Thoracic aorta (tissue), 2 donors: Measurements from ENCODE around the gene ARFGEF2. TPM values are rescaled to one million over a fixed set of nuclear protein-coding genes. Genes with fewer than 3 reads are reported as not detected.
"Not testable (repeated sequence)": the region's sequence is repeated elsewhere in the genome, so short reads cannot be mapped to it uniquely, and the experiment has no call there.

Experiments
- ATAC-seq: fragments of 150-250 bp; one replicate; pipeline ENCODE4 v1.8.0; 2017; ENCODE audit warnings: low read depth; ENCODE audit not compliant: insufficient number of reproducible peaks, low FRiP score
- DNase-seq: peaks from one replicate; pipeline ENCODE4 v3.0.0-alpha.2; 2020; ENCODE audit warnings: low spot score
- H3K27ac ChIP-seq, 2 donors: fragments of 200-600 bp; sonication (generic); 1 replicate in 1 of 2; 2 replicates in 1 of 2; pipeline ENCODE4 v1.5.1; 2016; ENCODE audit warnings: mild to moderate bottlenecking in 2 of 2, moderate library complexity in 2 of 2
- H3K27me3 ChIP-seq: fragments of 200-600 bp; sonication (generic); replicated peaks from 2 replicates; pipeline ENCODE4 v1.6.0; 2016; ENCODE audit warnings: mild to moderate bottlenecking; ENCODE audit not compliant: insufficient read depth
- H3K36me3 ChIP-seq: fragments of 200-600 bp; sonication (generic); one replicate; pipeline ENCODE4 v1.5.1; 2016
- H3K4me1 ChIP-seq, 2 donors: fragments of 200-600 bp; sonication (generic); 1 replicate in 1 of 2; 2 replicates in 1 of 2; pipeline versions ENCODE4 v1.5.1 to v1.6.0; 2016; ENCODE audit warnings: low read depth in 2 of 2, mild to moderate bottlenecking in 1 of 2; ENCODE audit not compliant: control insufficient read depth in 1 of 2
- H3K4me3 ChIP-seq: fragments of 200-600 bp; sonication (generic); 2 replicates; pipeline ENCODE4 v1.5.1; 2016; ENCODE audit warnings: mild to moderate bottlenecking
- H3K9me3 ChIP-seq: fragments of 200-600 bp; sonication (generic); 2 replicates; pipeline ENCODE4 v1.5.1; 2016
- total RNA-seq, 2 donors: library from RNA; depleted of rRNA; stranded (reverse); fragments of >200 nt; gene quantifications; one replicate each; pipeline versions ENCODE4 v1.1.0 to v1.2.3, GENCODE V29; 2016
- TF ChIP-seq, protein P1 (sequence below): fragments of 200-600 bp; sonication (generic); IDR thresholded peaks from one replicate; pipeline ENCODE4 v1.5.1; 2019; ENCODE audit warnings: antibody characterized with exemption

Gene ARFGEF2
- total RNA-seq, 2 donors from 2014 or later = 25.9 to 37.2 TPM

DNA sequence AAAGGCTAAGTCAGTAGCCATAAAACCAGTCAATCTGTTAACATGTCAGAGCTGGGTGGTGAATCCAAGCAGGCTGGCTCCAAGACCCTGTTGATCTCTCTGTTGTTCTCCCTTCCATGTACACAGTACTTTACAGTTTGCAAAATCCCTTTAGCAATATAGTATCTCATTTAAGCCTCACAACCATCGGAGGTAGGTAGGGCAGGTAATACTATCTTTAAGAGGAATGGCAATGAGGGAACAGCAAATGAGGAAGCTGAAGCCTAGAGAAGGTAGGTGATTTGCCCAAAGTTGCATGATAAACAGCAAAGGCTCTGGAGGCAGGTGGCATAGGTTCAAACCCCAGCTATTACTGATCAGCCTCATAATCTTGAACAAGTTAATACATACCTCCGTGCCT is 34.7 kb upstream of the ARFGEF2 start:
- H3K9me3 ChIP-seq = no peaks in the 10 kb centered on the region
- no peak overlapping the region for H3K27ac ChIP-seq
- ATAC-seq = no peak
- no peaks in the 10 kb centered on the region for H3K4me1 ChIP-seq
- H3K27me3 ChIP-seq = no peaks in the 10 kb centered on the region
- DNase-seq = no peak
- TF ChIP-seq, protein P1, sequence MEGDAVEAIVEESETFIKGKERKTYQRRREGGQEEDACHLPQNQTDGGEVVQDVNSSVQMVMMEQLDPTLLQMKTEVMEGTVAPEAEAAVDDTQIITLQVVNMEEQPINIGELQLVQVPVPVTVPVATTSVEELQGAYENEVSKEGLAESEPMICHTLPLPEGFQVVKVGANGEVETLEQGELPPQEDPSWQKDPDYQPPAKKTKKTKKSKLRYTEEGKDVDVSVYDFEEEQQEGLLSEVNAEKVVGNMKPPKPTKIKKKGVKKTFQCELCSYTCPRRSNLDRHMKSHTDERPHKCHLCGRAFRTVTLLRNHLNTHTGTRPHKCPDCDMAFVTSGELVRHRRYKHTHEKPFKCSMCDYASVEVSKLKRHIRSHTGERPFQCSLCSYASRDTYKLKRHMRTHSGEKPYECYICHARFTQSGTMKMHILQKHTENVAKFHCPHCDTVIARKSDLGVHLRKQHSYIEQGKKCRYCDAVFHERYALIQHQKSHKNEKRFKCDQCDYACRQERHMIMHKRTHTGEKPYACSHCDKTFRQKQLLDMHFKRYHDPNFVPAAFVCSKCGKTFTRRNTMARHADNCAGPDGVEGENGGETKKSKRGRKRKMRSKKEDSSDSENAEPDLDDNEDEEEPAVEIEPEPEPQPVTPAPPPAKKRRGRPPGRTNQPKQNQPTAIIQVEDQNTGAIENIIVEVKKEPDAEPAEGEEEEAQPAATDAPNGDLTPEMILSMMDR = no peak
- no peaks in the 10 kb centered on the region for H3K36me3 ChIP-seq
- no peak overlapping the region for H3K4me3 ChIP-seq

DNA sequence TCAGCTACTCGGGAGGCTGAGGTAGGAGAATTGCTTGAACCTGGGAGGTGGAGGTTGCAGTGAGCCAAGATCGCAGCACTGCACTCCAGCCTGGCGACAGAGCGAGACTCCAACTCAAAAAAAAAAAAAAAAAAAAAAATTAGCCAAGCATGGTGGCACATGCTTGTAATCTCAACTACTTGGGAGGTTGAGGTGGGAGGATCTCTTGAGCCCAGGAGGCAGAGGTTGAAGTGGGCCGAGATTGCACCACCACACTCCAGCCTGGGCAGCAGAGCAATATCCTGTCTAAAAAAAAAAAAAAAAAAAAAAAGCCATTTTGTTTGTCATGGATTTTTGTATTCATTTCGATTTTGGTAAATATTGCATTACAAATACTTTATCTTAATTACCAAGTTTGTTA is 33.0 kb upstream of the ARFGEF2 start:
- H3K36me3 ChIP-seq, H3K27me3 ChIP-seq, H3K4me3 ChIP-seq, H3K4me1 ChIP-seq, DNase-seq, ATAC-seq, H3K27ac ChIP-seq, H3K9me3 ChIP-seq: not testable (repeated sequence)

DNA sequence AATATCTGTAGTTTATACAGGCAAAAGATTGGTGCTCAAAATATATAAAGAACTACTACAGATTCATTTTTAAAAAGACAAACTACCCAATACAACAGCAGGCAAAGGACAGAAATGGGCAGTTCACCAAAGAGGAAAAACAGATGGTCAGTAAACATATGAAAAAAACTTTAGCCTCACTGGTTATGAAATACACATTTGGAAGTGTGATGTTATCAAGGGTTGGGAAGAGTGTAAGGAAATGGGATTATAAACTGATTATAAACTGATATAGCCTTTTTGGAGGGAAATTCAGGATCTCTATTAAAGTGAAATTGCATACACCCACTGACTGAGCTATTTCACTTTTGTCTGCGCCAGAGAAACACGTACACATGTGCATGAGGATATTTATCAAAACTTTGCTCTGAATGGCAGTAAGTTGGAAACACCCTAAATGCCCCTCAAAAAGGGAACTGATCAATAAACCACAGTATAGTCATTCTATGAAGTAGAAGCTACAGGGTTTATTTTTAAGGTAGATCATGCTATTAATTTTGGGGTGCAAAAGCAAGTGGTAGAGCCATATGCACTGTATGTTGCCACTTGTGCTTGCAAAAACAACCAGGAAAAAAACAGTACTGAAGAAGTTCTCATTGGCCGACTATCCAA is 32.2 kb upstream of the ARFGEF2 start:
- DNase-seq (no peak), ATAC-seq (no peak)
- H3K36me3 ChIP-seq = no peaks in the 10 kb centered on the region
- H3K4me3 ChIP-seq = no peak overlapping the region
- TF ChIP-seq, protein P1 = no peak
- H3K27ac ChIP-seq = no peak overlapping the region
- H3K9me3 ChIP-seq = no peaks in the 10 kb centered on the region
- H3K27me3 ChIP-seq = no peaks in the 10 kb centered on the region
- H3K4me1 ChIP-seq = no peaks in the 10 kb centered on the region

DNA sequence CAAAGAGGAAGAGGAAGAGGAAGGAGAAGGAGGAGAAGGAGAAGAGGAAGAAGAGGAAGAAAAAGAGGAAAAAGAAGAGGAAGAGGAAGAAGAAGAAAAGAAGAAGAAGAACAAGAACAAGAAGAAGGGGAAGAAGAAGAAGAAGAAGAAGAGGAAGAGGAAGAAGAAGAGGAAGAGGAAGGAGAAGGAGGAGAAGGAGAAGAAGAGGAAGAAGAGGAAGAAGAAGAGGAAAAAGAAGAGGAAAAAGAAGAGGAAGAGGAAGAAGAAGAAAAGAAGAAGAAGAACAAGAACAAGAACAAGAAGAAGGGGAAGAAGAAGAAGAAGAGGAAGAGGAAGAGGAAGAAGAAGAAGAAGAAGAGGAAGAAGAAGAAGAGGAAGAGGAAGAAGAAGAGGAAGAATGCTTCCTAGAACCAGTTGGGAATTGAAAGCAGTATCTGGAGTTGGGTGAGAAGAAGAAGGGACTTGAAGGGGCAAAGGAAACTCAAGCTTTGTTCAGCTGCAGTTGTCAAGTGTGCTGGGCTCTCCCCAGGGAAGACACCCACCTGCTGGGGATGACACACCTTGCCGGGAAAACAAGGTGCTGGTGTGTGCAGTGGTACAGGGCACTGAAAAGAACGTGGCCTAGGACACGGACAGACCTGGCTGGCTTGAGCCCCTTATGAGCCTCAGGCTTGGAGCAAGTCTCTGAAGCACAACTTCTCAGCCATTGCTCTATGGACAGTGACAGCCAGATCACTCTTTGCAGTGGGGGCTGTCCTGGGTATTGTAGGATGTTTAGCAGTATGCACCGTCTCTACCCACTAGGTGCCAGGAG is 30.1 kb upstream of the ARFGEF2 start:
- Histone ChIP-seq H3K4me3 (no peak overlapping the region), H3K27me3 (no peaks in the 10 kb centered on the region), H3K27ac (no peak overlapping the region), H3K4me1 (no peaks in the 10 kb centered on the region), H3K36me3 (no peaks in the 10 kb centered on the region), H3K9me3 (no peaks in the 10 kb centered on the region)
- ATAC-seq (no peak), DNase-seq (no peak)
- TF ChIP-seq, protein P1 = no peak

DNA sequence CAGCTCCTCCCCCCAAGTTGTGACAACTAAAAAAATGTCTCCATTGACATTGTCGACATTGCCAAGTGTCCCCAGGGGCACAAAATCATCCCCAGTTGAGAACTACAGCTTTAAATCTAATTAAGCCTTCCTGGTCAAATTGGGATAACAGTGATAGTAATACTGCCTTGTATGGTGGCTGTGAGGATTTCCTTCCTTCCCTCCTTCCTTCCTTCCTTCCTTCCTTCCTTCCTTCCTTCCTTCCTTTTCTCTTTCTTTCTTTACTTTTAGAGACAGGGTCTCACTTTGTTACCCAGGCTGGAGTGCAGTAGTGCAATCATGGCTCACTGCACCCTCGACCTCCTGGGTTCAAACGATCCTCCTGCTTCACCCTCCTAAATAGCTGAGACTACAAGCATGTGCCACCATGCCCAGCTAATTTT is 29.5 kb upstream of the ARFGEF2 start:
- H3K4me3 ChIP-seq = no peak overlapping the region
- no peaks in the 10 kb centered on the region for H3K9me3 ChIP-seq
- no peak for ATAC-seq
- H3K27me3 ChIP-seq = no peaks in the 10 kb centered on the region
- TF ChIP-seq, protein P1 = no peak
- no peak overlapping the region for H3K27ac ChIP-seq
- H3K4me1 ChIP-seq = peaks cover 0 to 5% of the 10 kb centered on the region in 2 donors
- H3K36me3 ChIP-seq = no peaks in the 10 kb centered on the region
- DNase-seq = no peak
